Urothelium cell line (cell line): ENCODE data around the gene DSCAML1.

ENCODE experiments used
- DNase-seq: peaks from one replicate; pipeline ENCODE4 v3.0.0; 2011; ENCODE audit warnings: low spot score, mixed read lengths
- FAIRE-seq: peaks from 2 replicates; lab custom pipeline; 2011; peaks lifted over from hg19 to GRCh38; lab: Jason Lieb, UNC

Gene DSCAML1

DNA sequence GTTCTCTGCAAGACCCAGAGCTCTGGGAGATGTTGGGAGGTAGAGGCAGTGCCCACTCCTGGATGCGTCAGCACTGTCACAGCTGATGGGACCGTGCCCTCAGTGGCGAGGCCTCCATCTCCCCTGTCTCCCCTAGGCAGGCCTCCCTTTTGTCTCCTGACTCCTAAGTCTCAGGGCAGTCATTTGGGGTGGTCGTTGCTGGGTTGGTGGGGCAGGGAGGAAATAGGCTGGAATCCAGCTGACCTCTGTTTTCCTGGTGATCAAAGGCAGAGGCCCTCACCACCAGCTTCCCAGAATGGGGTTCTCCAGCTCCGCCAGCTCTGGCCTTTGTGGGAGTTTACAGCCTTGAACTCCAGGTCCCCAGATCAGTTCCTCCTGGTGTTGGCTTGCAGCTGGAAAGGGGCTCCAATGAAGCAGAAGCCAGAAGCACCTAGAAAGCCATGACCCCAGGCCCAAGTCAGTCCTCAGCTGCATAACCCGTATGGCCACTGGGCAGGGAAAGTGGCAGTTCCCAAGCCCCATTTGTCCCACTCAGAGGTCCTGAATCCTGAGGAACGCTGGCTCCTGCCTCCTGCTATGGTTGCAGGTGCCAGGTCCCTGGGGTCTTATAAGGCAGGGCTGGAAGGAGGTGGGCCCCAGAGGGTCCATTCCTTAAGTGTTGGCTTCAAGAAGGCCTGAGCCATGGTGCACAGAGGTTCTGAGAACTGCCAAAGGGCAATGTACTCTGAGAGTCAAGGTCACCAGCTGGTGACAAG is 34.8 kb upstream of the DSCAML1 start:
- no peak for FAIRE-seq
- DNase-seq, result no peak

GRCh38 chr11:117830674-117831351 is 33.8 kb upstream of the DSCAML1 start:
- FAIRE-seq (no peak), DNase-seq (no peak)

- DNase-seq (no peak), FAIRE-seq (no peak)
Observed at GRCh38 chr11:117830072-117830471, 33.1 kb upstream of the DSCAML1 start.

DNA sequence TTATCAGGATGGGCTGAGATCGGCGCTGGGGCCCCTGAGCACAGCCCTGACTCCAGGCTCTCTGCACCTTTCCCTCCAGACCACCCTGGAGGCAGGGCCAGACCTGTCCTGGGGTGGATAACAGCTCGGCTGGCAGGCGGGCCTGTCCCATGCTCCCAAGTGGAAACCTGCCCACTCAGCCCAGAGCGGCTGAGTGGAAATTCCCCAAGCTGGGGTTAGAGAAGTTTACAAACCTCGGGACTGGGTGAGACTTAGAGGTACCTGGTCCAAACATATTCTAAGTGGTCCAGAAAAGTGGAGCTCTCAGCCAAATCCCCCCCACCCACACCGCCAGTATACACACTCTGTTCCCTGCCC is 32.3 kb upstream of the DSCAML1 start:
- no peak for FAIRE-seq
- DNase-seq, result no peak

DNA sequence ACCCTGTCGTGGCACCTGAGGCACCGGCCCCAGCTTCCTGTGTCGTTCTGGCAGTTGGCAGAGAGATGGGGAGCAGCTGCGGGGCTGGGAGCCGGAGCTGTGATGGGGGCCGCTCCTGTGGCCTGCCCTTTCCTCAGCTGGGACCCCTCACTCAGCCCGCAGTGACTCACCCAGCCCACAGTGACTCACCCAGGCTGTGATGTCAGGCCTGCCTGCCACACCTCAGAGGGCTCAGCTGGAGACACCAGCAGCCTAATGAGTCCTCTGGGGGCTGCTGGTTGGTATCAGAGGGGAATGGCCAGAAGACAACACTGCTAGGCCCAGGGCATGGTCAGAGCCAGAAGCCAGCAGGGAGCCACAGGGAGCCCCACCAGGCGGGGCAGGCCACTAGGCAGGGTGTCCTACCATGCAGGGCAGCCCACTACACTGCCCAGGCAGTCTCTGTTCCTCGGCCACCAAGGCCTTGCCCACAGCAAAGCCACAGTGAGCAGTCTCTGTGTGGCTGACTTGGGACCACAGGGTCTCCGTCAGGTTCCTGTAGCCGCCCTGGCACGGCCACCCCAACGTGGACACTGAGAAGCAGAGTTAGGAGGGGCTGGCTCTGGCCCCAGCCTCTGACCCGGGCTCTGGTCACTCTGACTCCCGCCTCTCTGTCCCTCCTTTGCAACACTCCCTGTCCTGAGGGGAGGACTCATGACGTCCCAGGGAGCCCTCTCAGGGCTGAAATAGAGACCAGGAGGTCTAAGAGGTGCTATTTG is 31.8 kb upstream of the DSCAML1 start:
- FAIRE-seq, result peak; percentile 69
- peak; percentile 85 for DNase-seq

- DNase-seq (no peak), FAIRE-seq (no peak)
Observed at GRCh38 chr11:117827521-117828511, 30.8 kb upstream of the DSCAML1 start.

- no peak for FAIRE-seq
Observed at GRCh38 chr11:117826832-117827231, 29.8 kb upstream of the DSCAML1 start.

DNA sequence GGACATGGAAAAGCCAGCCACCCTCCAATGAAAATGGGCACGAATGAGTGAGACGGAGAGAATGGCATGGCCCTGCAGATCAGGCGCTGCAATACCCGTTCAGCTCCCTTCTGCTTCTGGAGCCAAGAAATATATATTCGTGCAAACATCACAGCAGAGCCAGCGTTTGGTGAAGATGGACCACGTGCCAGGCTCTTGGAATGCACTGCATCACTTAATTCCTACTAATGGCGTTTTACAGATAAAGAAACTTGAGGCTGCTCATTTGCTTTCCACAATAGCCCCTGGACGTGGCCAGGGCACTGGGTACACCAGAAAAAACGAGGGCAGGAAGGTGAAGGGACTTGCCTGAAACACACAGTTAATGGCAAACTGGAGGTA is 29.2 kb upstream of the DSCAML1 start:
- FAIRE-seq (no peak), DNase-seq (no peak)

More at GRCh38 chr11:117826832-117827231, 29.8 kb upstream of the DSCAML1 start:
- DNase-seq, result no peak

GRCh38 chr11:117825538-117826189 is 28.6 kb upstream of the DSCAML1 start:
- FAIRE-seq (no peak), DNase-seq (no peak)

GRCh38 chr11:117824571-117825537 is 27.8 kb upstream of the DSCAML1 start, which contains the start of gene FXYD2:
FXYD2 (minus strand) TSS chr11:117824744; CDS start chr11:117824678, 66 bp downstream.
- FAIRE-seq (no peak), DNase-seq (no peak)

DNA sequence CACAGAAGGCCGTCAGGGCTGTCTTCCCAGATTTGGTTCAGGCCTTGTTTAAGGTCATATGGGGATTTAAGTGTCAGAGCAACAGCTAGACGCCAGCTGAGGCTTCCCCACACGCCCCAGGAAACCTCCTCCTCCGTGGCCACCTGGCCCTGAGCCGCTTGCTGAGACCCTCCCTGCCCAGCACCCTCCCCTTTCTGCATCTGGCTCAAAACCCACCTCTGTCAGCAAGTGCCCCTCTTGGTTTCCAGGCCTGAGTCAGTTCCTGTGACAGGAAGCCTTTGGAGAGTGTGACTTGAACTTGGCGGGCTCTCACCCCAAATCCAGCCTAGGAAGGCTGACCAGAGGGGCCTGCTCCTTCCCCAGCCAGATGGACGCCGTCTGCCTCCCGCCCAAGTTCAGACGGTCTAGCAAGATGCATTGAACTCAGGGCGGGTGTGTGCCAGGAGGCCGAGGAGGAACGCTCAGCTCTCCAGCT is 27.0 kb upstream of the DSCAML1 start:
- FAIRE-seq, result no peak
- DNase-seq, result no peak

DNA sequence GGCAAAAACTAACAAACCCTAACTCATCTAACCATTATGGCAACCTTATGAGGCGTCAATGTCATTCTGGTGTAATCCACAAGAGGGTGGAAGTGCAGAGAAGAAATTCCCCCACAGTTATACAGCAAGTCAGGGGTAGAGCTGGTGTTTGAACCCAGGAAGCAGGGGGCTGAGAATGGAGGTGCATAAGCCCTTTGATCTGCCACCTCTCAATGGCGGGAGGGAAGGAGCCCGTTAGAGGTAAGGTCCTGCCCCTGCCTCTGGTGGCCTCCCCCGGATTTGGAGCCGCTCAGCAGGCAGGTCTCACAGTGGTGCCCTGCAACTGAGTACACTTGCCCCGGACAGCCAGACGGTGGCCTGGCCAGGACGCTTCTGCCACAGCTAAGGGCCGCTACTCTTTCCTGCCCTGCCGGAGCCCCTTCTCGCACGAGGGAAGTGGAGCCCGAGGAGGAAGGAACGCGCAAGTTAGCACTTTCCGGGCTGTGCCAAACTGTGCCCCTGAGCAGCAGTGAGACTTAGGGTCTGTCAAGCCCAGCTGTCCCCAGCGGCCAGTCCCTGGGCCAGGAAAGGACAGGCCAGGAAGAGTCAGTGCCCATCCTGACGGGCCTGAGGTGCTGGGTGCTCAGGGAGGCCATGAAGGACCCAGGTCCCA is 26.4 kb upstream of the DSCAML1 start:
- DNase-seq (no peak), FAIRE-seq (no peak)

DNA sequence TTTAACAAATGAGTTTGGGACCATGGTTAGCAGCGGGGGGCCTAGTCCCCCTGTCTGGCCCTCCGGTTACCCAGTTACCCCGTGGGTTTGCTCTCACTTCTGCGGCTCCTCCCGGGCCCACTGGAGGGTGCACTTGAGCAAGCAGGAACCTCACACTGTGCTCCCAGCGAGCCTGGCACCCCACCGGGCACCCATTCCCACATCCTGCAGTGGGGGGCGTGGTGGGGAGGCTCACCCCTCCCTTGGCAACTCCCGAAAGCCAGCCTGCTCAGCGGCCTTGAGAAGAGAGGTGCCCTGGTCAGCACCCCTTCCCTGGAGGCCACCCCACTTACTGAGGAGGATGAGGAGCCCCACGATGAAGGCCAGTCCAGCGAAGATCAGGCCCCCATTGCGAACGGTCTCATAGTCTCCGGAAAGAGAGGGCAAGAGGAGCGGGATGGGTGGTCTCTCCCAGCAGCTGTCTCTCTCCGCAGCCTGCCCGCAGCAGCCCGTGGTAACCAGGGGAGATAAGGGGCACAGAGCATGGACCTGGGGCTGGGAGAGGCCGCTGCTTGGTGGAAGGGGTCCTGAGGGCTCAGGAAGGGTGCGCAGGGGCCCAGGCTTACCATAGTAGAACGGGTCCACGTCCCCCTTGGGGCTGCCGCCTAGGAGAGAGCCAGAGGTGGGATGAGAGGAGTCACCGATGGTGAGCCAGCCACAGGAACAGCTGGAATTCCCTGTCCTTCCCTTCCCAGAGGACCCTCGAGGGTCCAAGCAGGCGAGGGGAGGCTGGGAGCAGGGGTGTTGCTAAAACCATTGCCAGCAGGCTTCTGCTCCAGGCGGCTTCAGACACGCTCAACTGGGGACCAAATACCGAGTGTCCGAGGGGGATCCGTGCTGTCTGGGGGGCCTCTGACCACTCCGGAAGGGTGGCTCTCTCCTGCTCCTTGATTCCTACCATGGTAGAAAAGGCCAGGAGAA is 25.3 kb upstream of the DSCAML1 start:
- no peak for FAIRE-seq
- peak; percentile 36 for DNase-seq

GRCh38 chr11:117821431-117821830 is 24.4 kb upstream of the DSCAML1 start:
- FAIRE-seq (no peak), DNase-seq (no peak)

DNA sequence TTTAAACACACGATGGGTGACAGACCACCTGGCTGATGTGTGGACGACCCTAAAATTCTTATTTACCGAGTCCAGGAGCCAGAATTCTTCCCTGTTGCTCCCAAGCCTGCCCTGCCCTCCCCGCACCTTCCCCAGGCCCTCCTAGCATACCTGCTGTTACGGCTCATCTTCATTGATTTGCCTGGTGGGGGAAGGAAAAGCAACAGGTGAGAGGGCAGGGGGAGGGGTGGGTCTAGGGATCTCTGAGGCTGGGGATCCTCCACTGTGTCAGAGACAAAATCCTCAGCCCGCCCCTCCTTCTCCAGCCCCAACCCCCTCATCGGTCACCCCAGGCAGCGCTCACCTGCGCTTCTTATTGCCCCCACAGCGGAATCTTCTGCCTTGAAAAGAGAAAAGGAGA is 23.5 kb upstream of the DSCAML1 start:
- DNase-seq, result no peak
- no peak for FAIRE-seq

GRCh38 chr11:117820071-117820470 is 23.1 kb upstream of the DSCAML1 start:
- no peak for FAIRE-seq
- DNase-seq, result no peak
